Ovary (tissue), 10 donors: Measurements from ENCODE around the gene CYP2S1. TPM values are rescaled to one million over a fixed set of nuclear protein-coding genes. Genes with fewer than 3 reads are reported as not detected.
"Not testable (repeated sequence)": the region's sequence is repeated elsewhere in the genome, so short reads cannot be mapped to it uniquely, and the experiment has no call there.

Source experiments
- DNase-seq, 5 donors: peaks; one replicate each; pipeline ENCODE4 v3.0.0-alpha.2; 2019 to 2020
- H3K27ac ChIP-seq, 2 donors: fragments of 200-600 bp; one replicate each; pipeline versions ENCODE4 v1.5.1 to v1.8.0; 2019 to 2022
- H3K27me3 ChIP-seq: fragments of 200-600 bp; one replicate; pipeline ENCODE4 v1.8.0; 2022
- H3K36me3 ChIP-seq: fragments of 200-600 bp; sonication (generic); one replicate; pipeline ENCODE4 v1.5.1; 2019
- H3K4me1 ChIP-seq: one replicate; pipeline ENCODE4 v1.8.1; 2013; ENCODE audit warnings: mild to moderate bottlenecking, moderate library complexity; ENCODE audit not compliant: insufficient read depth
- H3K4me3 ChIP-seq: fragments of 200-600 bp; sonication (generic); one replicate; pipeline ENCODE4 v1.5.1; 2017
- H3K9me3 ChIP-seq, 2 donors: fragments of 200-600 bp in 1 of 2; sonication (generic) in 1 of 2; one replicate each; pipeline versions ENCODE4 v1.5.1 to v1.8.1; 2013 to 2019; ENCODE audit warnings: mild to moderate bottlenecking in 1 of 2, moderate library complexity in 1 of 2
- EP300 ChIP-seq: sonication (generic); formaldehyde crosslinking; IDR thresholded peaks from one replicate; pipeline ENCODE4 v1.6.1; 2017; ENCODE audit warnings: antibody characterized with exemption
- POLR2A ChIP-seq: fragments of 450-650 bp; IDR thresholded peaks from one replicate; pipeline ENCODE4 v1.6.1; 2017; ENCODE audit warnings: antibody characterized with exemption, mild to moderate bottlenecking, moderate library complexity
- WGBS, 3 donors: extraction: QIAGEN DNeasy Blood & Tissue Kit in 1 of 3; methylation state at CpG; one replicate each; pipeline versions ENCODE4 v1.1.5 to v1.1.7; 2013 to 2017; 5-methylcytosine and 5-hydroxymethylcytosine counted together
- intact Hi-C, 4 donors: fragments of 100-400 bp; cut with DNase I; formaldehyde crosslinking; loops; one replicate each; pipeline versions ENCODE4 v1.11.0 to v1.15.1; 2022 to 2023
- long read RNA-seq, 3 donors: library from polyadenylated mRNA in 2 of 3; unstranded in 2 of 3; transcript quantifications; one replicate each; pipeline ENCODE4 v2.0.0 and lab custom pipeline, GENCODE V29; 2021 to 2026
- polyA plus RNA-seq, 2 donors: library from polyadenylated mRNA; stranded (reverse); fragments of 200-250 nt in 1 of 2; fragments of 350-450 nt in 1 of 2; fragmentation: Illumina TruSeq in 1 of 2; extraction: RNeasy Lipid Tissue Mini Kit (QIAGEN cat#74804) in 1 of 2; gene quantifications; one replicate each; pipeline ENCODE4 v1.2.3, GENCODE V29; 2013 to 2014
- total RNA-seq, 7 donors: library from RNA; depleted of rRNA in 2 of 7; stranded (reverse); fragments of >200 nt in 2 of 7; fragmentation: NEBNext Ultra II Directional in 3 of 7; extraction: Animal tissue kit (Norgen Biotek cat#: 25700) in 3 of 7; gene quantifications; one replicate each; pipeline versions ENCODE4 v1.1.0 to v1.2.4, GENCODE V29; 2016 to 2023
- TF ChIP-seq, protein P1 (sequence below), 3 donors: fragments of 450-650 bp in 2 of 3; fragments of 200-600 bp in 1 of 3; IDR thresholded peaks; one replicate each; pipeline versions ENCODE4 v1.5.1 to v1.8.0; 2016 to 2022; ENCODE audit warnings: antibody characterized with exemption in 3 of 3, mild to moderate bottlenecking in 1 of 3
- donor health status: DM: no; HTN: no; CAD: no; lungs with moderate emphysema.
- donor health status: DM: no; HTN: no; CAD: no.
- donor health status: Bipolar disorder and iron deficiency.
- donor health status: DM: yes; HTN: yes; CAD: no.
- donor health status: DM: no; HTN: no; CAD: no.
- donor health status: DM: yes; HTN: yes; CAD: no.

Gene CYP2S1, protein sequence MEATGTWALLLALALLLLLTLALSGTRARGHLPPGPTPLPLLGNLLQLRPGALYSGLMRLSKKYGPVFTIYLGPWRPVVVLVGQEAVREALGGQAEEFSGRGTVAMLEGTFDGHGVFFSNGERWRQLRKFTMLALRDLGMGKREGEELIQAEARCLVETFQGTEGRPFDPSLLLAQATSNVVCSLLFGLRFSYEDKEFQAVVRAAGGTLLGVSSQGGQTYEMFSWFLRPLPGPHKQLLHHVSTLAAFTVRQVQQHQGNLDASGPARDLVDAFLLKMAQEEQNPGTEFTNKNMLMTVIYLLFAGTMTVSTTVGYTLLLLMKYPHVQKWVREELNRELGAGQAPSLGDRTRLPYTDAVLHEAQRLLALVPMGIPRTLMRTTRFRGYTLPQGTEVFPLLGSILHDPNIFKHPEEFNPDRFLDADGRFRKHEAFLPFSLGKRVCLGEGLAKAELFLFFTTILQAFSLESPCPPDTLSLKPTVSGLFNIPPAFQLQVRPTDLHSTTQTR
- total RNA-seq (1 to 10 TPM in 5 of 7 donors, under 1 TPM in 2; 0.33 to 6.9 (median 1.3) TPM), polyA plus RNA-seq (under 1 TPM; 0.15 to 0.40 TPM)
- long read RNA-seq, donor 1 = 0 reads
- long read RNA-seq, donor 2, transcript CYP2S1-201 (9 exons, 2,782 nt) = major isoform, 5 of 13 reads
- long read RNA-seq, donor 2, partial matches to known transcripts = 8 of 13 reads
- long read RNA-seq, donor 2, other reads (novel, unspliced or antisense) = 0 of 13 reads
- long read RNA-seq, donor 3, partial matches to known transcripts = 1 of 2 reads
- long read RNA-seq, donor 3, other reads (novel, unspliced or antisense) = 0 of 2 reads

GRCh38 chr19:41192574-41193429 is at the start of gene CYP2S1:
Gene CYP2S1, plus strand, starts transcription at chr19:41193219. Its CDS starts 46 bp downstream, at chr19:41193265.
- WGBS, 3 donors = 5 to 9% (median 8%) methylated on average over 56 to 58 of the region's 58 CpGs
- no peak for DNase-seq
- no peak for TF ChIP-seq POLR2A
- TF ChIP-seq, protein P1, sequence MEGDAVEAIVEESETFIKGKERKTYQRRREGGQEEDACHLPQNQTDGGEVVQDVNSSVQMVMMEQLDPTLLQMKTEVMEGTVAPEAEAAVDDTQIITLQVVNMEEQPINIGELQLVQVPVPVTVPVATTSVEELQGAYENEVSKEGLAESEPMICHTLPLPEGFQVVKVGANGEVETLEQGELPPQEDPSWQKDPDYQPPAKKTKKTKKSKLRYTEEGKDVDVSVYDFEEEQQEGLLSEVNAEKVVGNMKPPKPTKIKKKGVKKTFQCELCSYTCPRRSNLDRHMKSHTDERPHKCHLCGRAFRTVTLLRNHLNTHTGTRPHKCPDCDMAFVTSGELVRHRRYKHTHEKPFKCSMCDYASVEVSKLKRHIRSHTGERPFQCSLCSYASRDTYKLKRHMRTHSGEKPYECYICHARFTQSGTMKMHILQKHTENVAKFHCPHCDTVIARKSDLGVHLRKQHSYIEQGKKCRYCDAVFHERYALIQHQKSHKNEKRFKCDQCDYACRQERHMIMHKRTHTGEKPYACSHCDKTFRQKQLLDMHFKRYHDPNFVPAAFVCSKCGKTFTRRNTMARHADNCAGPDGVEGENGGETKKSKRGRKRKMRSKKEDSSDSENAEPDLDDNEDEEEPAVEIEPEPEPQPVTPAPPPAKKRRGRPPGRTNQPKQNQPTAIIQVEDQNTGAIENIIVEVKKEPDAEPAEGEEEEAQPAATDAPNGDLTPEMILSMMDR (IDR thresholded peaks at IDR 0.05) = no peak
- no peak for TF ChIP-seq EP300

GRCh38 chr19:41144403-41144802 is 48.6 kb upstream of the CYP2S1 start:
- Histone ChIP-seq H3K27me3 (no peaks in the 10 kb centered on the region), H3K27ac (no peak overlapping the region), H3K9me3 (peaks cover 0 to 2% of the 10 kb centered on the region in 2 donors), H3K4me3 (no peak overlapping the region), H3K4me1 (no peaks in the 10 kb centered on the region), H3K36me3 (no peaks in the 10 kb centered on the region)
- WGBS, 3 donors = 26 to 31% (median 29%) methylated on average over 7 of the region's 7 CpGs
- peak; percentile 66 to 76 (median 74) for DNase-seq
- TF ChIP-seq POLR2A = no peak
- TF ChIP-seq, protein P1 (IDR thresholded peaks at IDR 0.05) = peak in 2 of 3 donors; percentile 21 to 53
- intact Hi-C loops = loop anchor here in 1 of 4 donors (2.0 kb wide), 1 partner anchor 482 kb away; no protein-coding TSS in a partner anchor

More at GRCh38 chr19:41192574-41193429, at the start of gene CYP2S1:
- H3K27ac ChIP-seq = no peak within 1 kb of the TSS
- H3K9me3 ChIP-seq = no peaks in the 10 kb centered on the region
- no peak within 1 kb of the TSS for H3K4me3 ChIP-seq
- intact Hi-C loops = no loop called here
- H3K36me3 ChIP-seq = no peaks in the 10 kb centered on the region
- H3K4me1 ChIP-seq = no peaks in the 10 kb centered on the region
- no peaks in the 10 kb centered on the region for H3K27me3 ChIP-seq

GRCh38 chr19:41149831-41150230 is 43.2 kb upstream of the CYP2S1 start:
- no peak overlapping the region for H3K27ac ChIP-seq
- no peaks in the 10 kb centered on the region for H3K36me3 ChIP-seq
- no peaks in the 10 kb centered on the region for H3K9me3 ChIP-seq
- no peaks in the 10 kb centered on the region for H3K4me1 ChIP-seq
- TF ChIP-seq POLR2A = no peak
- TF ChIP-seq, protein P1 (IDR thresholded peaks at IDR 0.05) = no peak
- TF ChIP-seq EP300 = no peak
- DNase-seq = no peak
- H3K4me3 ChIP-seq = no peak overlapping the region
- 87% methylated on average over 2 of the region's 2 CpGs for WGBS, 3 donors
- intact Hi-C loops = no loop called here
- no peaks in the 10 kb centered on the region for H3K27me3 ChIP-seq

- DNase-seq, H3K36me3 ChIP-seq, H3K9me3 ChIP-seq, H3K4me3 ChIP-seq, H3K4me1 ChIP-seq, H3K27me3 ChIP-seq, H3K27ac ChIP-seq, intact Hi-C loops: not testable (repeated sequence)
- 75 to 87% (median 83%) methylated on average over 7 of the region's 7 CpGs for WGBS, 3 donors
These were observed 42.0 kb upstream of the CYP2S1 start for GRCh38 chr19:41150986-41151385.
